GM12875 (cell line): Measurements from ENCODE around the gene PAXX.

Experiments used
- H3K4me3 ChIP-seq: one replicate; pipeline ENCODE4 v1.5.1; 2011; ENCODE audit warnings: low read depth, low read length, control low read depth
- TF ChIP-seq, protein P1 (sequence below): IDR thresholded peaks from 2 replicates; pipeline ENCODE4 v1.5.1; 2011; ENCODE audit warnings: low read depth, mild to moderate bottlenecking, control low read depth, inconsistent platforms, low read length, moderate library complexity, borderline replicate concordance; ENCODE audit not compliant: insufficient read depth

PAXX gene

DNA sequence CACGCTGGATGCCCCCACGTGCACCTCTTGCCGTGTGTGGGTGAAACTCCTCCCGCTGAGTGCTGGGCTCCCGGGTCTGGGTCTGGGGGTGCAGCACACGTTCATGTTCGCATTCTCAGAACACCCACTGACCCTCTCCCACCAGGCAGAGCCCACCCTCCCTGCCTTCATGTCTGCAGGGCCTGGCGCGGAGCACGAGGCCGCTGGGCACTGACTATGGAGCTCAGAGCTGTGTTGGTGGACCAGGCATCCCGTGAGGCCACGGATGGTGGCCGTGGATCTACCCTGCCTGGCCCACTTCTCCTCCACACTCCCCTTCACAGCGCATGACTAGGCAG is 31.3 kb upstream of the PAXX start:
- no peak overlapping the region for H3K4me3 ChIP-seq
- TF ChIP-seq, protein P1, sequence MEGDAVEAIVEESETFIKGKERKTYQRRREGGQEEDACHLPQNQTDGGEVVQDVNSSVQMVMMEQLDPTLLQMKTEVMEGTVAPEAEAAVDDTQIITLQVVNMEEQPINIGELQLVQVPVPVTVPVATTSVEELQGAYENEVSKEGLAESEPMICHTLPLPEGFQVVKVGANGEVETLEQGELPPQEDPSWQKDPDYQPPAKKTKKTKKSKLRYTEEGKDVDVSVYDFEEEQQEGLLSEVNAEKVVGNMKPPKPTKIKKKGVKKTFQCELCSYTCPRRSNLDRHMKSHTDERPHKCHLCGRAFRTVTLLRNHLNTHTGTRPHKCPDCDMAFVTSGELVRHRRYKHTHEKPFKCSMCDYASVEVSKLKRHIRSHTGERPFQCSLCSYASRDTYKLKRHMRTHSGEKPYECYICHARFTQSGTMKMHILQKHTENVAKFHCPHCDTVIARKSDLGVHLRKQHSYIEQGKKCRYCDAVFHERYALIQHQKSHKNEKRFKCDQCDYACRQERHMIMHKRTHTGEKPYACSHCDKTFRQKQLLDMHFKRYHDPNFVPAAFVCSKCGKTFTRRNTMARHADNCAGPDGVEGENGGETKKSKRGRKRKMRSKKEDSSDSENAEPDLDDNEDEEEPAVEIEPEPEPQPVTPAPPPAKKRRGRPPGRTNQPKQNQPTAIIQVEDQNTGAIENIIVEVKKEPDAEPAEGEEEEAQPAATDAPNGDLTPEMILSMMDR = no peak

DNA sequence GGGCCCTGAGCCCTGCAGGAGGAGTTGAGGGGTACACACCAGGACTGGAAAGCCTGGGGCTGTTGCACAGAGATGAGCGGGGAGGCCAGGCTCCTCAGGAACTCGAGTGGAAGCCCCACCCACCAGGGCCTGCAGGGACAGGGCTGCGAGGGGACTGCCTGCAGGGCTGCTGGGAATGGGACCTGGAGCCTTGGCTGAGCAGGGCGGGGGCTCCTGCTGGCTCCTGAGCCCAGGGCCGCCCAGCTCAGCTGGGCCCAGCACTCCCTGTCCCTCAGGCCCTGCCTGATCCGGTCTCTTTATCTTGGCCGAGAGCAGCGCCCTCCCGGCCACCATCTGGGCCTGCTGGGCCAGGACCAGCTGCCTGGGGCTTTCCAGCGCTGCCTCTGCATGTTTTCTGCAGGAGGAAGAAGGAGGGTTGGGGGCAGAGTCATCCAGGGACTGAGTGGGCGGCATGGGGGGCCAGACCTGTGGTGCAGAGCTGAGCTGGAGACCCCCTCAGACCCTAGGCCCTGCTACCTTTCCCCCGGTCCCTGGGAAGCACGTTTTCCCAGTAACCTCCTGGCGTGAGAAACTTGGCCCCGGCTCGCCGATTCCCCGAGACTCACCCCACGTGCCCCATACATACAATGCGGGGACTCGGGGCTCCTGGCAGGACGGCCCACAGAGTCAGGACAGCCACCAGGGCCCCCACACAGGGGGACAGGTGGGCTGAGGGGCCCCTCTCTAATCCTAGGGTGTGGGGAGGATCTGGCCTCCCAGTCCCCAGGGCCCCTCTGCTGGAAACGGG is 30.8 kb upstream of the PAXX start:
- no peak overlapping the region for H3K4me3 ChIP-seq
- TF ChIP-seq, protein P1 = no peak

DNA sequence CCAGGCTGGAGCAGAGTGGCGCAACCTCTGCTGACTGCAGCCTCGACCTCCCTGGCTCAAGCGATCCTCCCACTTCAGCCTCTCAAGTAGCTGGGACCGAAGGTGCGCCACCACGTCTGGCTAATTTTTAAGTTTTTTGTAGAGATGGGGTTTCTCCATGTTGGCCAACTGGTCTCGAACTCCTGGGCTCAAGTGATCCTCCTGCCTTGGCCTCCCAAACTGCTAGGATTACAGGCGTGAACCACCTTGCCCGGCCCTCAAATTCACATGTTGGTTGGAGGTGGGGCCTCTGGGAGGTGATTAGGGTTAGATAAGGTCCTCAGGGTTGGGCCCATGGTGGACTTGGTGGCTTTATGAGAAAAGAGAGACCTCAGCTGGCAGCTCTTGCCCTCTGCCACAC is 30.1 kb upstream of the PAXX start:
- H3K4me3 ChIP-seq = no peak overlapping the region
- TF ChIP-seq, protein P1 = no peak

DNA sequence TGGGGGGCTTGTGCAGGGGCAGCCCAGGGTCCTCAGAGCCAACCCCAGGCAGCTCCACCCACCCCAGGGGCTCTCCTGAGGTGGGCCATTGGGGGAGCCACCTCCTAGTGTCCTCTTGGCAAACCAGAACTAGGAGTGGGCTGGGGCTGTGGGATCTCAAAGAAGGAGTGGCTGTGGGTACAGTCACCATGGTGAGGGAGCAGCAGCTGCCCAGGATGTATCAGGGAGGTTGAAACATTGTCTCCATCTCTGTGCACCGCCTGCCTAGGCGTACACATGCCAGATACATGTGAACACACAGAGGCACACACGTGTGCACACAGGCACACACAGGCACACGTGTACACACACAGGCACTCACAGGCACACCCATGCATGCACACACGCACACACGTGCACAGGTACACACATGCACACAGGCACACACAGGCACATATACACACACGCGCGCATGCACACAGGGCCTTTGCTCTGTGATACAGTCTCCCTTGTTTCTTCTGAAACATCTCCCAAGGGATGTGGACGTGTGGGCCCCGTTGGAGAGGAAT is 29.4 kb upstream of the PAXX start:
- H3K4me3 ChIP-seq = no peak overlapping the region
- TF ChIP-seq, protein P1 = no peak

DNA sequence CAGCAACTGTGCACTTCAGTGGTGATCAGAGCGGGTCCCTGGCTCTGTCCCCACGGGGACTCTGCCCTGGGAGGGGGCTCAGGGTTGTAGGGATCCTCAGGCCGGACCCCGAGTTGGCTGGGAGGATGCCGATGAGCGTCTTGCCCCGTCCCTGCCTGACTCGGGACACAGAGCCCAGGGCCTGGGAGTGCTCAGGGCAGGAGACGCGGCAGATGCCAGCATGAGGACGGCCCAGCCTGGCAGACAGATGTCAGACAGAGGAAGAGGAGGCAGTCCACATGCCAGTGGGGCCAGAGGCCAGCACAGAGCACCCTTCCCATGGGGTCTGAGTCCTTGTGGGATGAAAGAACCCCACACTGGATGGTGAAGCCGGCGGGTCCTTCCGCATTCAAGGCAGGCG is 28.9 kb upstream of the PAXX start:
- TF ChIP-seq, protein P1 = no peak
- H3K4me3 ChIP-seq = no peak overlapping the region

DNA sequence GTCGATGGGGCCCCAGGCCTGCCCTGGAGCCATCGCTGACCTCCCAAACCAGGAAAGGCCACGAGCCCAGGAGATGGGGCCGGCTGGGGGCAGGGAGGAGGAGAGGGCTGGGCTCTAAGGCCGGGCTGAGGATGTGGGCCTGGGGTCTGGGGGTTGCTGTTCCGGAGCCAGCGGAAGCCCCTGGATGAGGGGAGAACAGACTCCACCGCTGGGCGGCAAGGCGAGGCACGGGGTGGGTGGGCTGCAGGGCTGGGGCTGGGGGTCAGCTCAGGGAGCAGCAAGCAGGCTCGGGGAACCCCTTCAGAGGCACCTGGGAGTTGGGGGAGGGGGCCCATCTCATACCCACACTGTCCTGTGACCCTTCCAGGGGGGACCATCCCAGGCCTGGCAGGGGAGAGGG is 28.5 kb upstream of the PAXX start:
- no peak overlapping the region for H3K4me3 ChIP-seq
- TF ChIP-seq, protein P1 = no peak

DNA sequence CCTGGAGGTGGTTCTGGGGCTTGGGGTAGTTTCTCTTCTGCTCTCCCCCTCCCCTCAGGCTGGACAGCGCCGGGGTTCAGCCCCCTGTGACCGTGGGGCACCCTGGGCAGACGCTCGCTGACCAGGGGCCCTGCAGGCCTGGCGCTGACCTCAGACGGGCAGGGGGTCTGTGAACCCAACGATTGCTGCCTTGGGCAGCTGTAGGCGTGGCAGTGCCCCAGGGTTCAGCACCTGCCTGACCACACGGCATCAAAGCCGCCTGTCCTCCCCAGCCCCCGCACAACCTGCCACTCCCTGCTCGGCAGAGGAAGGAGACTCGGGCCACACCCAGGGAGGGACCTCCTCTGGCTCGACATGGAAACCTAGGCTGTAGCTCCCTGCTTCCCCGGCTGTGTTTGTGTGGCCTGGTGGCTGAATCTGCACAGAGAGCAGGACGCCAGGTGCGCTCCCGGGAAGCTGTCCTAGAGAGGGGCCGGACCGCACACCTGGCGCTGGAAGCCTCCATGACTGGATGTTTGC is 28.0 kb upstream of the PAXX start:
- TF ChIP-seq, protein P1 = no peak
- no peak overlapping the region for H3K4me3 ChIP-seq
